ENCODE measurements around the gene GP5.

Gene GP5

DNA sequence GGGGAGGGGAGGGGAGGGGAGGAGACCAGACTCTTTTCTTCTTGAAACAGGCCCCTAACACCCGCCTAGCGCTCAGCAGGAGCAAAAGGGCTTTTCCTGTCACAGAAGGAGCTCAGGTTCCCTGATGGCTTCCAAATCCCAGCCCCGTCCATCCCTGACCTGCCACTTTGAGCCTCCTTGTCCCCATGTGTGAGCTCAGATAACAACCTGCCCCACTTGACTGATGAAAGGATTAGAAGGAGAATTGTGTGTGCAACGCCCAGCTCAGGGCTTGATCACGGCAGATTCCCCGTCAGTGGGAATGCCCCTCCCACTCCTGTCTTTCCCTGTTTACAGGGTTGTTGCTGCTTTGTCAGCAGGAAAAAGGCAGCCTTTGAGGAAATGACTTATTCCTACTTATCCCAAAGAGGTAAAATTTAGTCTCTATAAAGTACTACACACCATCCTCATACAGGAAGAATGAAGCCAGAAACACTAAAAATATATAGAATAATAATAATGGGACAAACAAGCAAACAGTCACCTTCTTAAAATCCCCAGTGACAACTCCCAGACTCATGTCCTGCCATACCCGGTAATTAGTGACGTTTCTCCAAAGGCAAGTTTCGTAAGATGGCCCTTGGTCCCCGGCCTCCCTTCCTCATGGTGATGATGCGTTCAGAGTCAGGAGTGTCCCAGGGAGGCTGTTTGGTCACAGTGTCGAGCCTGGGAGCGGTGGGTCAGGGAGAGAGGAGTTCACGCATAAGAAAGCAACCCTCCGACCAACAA, 23.4 kb downstream of the GP5 start:
- no peak for DNase-seq

DNA sequence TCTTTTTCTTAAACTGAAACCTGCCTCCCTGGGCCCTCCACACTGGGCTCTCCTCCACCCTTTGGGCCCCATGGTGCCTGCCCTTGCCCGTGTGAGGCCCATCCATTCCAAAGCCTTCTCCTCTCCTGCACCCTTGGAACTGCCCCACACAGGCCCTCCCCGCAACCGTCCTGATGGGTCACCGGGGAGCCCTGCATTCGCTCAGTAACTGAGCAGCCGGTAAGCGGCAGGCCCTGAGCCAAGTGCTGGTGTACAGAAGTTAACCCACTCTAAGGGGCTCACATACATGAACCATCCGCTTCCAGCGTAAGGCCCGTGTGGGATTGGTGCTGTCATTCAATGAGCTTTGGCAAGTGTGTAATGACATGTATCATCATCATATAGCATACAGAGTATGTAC, 24.1 kb downstream of the GP5 start:
- DNase-seq, result no peak

DNA sequence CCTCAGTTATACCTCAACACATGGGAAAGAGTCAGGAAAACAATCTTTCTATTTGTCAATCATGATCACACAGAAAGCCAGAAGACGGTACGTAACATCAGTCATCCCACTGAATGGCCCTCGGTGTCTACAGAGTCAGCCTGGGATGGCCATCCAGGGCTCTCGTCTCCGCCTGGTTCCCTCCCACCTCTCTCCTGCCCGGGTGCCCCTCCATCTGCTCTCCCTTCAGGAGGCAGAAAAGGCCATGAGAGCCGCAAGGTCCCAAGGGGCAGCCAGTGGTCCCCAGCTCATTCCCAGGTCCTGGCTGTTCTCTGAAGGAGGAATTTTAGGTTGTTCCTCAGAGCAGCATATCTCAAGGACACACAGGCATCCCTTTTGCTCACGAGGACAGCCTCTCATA, 25.2 kb downstream of the GP5 start:
- DNase-seq, result no peak

DNA sequence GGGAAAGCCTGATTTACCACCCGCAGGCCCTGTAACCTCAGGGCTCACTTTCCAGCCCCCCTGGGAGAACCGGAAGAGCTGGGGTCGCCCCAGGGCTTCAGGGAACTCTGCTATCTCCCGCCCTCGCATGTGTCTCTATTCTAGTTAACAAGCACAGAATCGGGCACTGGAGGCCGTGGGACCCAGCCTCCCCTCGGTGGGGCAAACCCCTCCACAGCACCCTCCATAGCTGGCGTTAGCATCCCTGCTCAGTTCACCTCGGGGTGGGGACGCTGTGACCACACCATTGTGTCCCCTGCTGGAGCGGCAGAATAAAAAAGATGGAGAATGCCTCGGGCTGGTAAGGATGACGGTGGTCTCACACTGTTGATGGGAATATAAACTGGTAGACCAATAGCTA, 26.0 kb downstream of the GP5 start:
- DNase-seq, result no peak

DNA sequence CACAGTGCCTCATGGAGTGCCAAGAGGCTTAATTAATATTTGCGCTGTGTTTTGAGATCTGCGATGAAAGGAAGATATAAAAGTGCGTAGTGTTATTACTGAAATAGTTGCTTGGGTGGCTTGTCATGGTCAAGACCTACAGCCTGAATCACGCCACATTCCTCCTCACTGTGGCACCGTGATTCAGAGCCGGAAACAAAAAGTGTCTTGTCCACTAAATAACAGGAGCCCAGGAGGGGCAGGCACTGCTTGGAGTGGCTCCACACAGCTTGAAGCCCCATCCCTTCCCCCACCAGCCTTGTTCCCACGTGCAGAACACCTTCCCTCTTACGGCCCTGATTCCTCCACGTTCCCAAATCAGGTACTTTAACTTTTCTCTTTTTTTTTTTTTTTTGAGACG, 28.3 kb downstream of the GP5 start:
- no peak for DNase-seq

DNA sequence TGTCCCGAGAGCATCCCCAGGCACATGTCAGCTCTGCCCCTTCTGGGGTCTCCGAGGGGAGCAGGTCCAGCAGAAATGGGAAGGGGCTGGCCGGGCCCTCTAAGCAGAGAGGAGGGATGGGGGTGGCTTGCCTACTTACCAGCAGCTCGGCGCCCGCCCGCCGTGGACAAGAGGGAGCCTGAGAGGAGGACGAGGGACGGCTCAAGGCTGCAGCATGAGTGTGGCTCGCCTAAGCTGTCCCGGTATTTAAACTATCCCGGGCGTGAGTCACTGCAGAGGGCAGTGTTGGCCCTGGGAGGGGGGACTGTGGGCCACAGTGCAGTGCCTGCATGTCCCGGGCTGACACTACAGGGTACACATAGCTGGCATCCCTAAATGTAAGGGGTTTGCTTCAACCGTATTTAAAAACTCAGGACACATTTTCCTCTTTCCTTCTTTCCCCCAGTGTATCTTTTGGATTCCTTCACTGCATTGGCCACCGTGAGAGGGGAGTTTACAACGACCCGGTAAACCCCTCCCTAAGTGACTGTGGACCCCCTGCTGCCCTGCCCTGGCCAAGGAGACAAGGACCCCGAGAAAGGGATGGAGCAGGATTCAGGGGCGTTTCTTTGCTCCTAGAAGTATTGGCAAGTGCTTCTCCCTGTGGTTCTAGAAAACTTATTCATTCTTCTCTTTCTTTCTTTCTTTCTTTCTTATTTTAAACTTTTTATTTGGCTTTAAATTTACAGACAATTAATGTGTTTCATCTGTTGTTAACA, 29.4 kb downstream of the GP5 start, which contains the start of gene LRRC15:
TSS of gene LRRC15 (minus strand) at position 222 of the 758 bp plus-strand sequence. CDS start 8,700 bp downstream, outside the sequence.
- no peak for DNase-seq

DNA sequence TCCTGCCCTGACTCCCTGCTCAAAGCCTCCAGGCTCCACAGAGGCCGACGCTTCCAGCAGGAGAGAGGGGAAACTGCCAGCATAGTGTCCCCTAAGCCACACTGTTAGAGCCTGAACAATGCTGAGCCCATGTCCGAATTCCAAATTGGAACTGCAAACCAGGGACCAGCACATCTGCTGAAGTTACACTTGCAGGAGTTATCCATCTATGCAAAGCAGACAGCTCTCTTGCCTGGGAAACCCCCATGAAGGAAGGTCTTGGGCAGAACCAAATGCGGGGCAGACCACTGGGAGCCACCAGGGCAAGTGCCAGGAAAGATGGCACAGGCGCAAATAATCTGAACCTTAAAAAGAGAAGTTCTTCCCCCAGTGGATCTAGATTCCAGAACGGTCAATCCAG, 30.1 kb downstream of the GP5 start:
- DNase-seq, result no peak

DNA sequence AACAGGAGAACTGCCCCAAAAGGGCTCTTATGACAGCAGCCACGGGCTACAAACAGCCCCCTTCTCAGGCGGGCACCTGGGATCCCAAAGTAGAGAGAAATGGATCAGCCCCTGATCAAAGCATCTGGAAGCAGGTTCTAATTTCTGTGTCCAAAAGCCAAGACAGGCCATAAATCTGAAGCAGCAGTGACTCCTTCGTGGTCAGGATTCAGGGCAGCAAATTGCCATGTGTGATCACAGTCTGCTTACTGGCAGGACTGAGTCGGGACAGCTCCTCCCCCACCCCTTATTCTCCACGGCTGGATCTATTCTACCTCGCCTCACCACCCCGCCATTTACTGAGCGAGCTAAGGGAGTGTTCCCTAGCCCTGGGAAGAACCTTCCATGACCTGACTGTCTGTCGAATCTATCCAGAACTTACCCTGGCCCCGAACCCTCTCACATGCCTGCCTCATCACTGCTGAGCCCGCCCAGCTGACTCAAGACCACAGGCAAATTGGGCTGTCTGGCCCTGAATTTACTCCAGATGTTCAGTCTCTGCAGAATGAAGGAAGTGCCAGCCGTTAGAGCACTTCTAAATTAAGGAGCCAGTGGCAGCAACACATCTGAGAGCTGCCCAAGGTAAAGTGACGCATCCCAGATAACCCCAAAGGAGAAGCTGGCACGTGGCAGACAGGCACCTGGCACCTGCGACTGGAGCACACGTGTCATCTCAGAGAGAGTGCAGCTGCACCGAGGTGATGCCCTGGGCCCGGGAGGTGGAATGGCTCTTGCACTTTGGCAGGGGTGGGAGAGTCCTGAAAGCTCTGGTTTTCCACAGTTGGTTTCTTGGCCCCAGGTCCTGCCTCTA, 30.8 kb downstream of the GP5 start:
- no peak for DNase-seq

DNA sequence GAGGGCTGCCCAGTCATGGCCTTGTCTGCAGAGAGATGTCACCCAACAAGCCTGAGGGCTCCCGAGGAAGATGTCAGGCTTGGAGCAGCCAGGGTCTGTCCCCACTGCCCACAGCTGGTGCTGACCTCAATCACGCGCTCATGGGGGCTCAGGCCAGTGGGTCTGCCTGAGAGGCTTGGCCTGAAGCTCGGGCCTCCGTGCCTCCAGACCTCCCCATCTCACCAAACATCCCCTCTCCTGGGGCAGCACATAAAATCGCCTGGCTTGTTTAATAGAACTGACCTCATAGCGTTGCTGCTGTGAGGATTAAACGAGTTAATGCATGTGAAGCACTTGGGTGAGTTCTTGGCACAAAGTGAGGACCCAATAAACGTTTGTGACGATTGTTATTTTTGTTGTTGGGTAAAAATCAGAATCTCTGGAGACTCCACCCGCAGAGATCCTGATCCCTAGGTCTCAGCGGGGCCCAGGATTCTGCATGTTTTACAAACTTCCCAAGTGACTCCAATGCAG, 33.0 kb downstream of the GP5 start:
- DNase-seq, result no peak

DNA sequence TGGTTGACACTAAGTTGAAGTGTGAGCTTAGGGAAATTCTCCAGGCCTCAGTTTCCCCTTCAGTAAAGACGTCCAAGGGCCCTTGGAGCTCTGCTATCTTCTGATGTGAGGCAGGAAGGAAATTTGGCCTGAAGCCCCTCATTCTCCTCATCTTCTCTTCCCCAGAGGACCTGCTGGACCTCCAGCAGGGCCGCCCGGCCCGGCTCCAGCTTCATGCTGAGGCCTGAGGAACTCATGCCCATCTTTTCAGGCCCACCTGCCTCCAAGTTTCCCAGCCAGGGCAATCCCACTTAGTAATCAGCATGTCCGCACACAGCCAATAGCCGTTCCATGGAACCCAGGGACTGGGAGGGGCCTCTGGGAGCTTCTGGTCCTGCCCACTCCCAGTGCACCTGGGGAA, 33.5 kb downstream of the GP5 start:
- no peak for DNase-seq

DNA sequence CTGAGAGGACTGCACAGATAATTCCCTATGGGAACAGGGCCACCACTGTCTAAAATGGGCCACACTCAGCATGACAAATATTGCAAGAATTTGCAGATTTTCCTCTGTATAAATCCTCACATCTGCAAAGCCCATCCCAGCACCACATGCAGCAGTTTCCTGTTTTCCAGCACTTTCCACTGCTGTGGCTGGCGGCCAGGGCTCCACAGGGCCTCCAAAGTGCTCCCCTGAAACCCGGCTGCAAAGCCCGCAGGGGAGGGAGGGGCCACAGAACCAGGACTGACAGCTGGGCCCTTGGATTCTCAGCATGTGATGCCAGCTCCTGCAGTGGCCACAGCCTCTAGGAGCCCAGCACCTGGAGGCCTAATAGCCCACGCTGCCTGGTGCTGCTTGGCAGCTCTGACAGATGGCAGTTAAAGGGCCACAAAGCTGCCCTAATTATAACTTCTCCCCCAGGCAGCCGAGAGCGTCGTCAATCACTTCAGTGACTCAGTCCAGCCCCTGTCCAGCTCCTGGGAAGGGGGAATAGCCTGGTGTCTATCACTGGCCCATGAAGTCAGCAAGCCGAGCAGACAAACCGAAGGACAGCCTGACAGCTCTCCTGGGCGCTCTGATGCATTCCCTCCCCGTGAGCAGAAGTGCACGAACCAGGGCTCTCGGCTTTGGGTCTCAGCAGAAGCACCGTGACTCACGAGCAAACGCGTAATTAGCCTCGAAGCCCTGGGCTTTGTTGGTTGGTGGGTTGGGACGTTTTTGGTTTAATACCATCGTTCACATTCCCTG, 34.2 kb downstream of the GP5 start:
- no peak for DNase-seq

DNA sequence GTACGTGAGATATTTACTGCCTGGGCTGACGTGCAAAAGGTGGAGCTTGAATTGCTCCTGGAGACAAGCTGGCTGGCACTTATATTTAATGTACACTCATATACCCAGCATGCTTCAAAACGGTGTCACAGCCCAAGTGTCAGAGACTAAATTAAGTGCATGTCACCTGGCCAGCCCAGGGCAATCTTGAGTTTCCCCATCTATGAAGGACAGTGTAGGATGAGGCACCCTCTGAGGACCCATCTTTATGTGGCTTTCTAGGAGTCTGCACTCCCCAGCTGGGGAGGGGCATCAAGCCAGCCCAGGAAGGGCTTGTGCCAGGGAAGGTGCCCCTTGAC, 34.8 kb downstream of the GP5 start:
- no peak for DNase-seq

DNA sequence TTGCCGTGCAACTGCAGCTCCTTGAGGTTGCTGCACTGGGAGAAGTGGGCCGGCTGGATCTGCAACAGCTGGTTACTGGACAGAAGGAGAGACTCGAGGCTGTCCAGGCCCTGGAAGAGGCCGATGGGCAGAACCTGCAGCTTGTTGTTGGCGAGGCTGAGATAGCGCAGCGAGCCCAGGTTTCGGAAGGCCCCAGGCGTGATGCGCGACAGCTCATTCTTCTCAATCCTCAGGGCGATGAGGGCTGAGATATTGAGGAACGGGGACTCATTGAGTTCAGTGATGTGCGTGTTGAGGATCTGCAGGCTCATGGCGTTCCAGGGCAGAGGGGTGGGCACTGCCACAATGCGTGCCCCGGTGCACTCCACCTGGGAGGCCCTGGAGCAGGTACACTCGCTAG, 38.5 kb downstream of the GP5 start:
- no peak for DNase-seq

DNA sequence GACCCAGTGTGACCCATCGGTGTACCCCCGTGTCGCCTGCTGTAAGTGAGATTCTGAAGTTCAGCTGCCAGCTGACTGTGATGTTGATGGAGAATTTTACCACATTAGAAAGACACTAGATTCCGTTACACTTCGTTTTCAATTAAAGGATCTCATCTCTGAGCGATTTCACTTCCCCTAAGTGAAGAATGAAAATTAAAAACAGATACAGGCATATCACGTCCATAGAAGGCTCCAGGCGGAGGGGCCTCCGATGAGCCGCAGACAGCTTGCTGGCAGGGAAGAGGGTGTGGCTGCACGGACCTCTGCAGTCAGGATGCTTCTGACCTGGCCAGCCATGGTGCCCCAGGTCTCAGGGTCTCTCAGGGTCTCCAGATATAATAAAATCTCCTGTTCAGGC, 41.4 kb downstream of the GP5 start:
- no peak for DNase-seq

DNA sequence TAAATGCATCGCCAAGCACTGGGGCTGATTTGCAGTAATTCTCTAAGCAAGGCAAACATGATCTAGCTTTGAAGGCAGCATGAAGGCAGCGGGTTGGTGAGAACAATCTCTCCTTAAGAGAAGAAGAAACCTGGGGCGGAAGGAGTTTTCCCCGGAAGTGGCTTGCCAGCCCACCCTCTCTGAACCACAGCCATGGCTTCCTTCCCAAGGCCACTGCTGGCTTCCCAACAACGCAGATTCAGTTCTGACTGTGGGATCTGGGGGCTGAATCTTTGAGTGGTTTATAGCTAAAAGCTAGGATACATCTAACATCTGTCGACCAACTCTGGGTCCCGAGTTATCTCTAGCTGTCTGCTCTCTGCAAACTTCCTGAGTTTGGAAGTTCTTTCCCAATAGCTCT, 43.7 kb downstream of the GP5 start:
- DNase-seq, result no peak

DNA sequence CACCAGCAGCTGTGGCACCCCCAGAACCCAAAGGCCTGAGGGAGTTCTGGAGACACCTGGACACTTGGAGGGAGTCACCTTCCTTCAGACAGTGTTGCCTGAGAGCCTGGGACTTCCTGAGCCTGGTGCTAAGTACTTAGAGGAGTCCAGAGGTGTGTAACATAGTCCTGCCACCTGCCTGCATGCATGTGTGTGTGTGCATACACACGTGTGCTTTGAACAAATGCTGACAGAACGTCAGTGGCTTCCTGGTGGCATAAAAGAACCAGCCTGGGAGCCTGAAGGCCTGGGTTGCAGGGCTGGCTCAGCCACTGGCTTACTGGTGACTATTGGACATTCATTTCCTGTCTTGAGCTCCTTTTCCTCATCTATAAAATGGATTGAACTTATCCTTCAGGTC, 44.8 kb downstream of the GP5 start:
- DNase-seq, result no peak

DNA sequence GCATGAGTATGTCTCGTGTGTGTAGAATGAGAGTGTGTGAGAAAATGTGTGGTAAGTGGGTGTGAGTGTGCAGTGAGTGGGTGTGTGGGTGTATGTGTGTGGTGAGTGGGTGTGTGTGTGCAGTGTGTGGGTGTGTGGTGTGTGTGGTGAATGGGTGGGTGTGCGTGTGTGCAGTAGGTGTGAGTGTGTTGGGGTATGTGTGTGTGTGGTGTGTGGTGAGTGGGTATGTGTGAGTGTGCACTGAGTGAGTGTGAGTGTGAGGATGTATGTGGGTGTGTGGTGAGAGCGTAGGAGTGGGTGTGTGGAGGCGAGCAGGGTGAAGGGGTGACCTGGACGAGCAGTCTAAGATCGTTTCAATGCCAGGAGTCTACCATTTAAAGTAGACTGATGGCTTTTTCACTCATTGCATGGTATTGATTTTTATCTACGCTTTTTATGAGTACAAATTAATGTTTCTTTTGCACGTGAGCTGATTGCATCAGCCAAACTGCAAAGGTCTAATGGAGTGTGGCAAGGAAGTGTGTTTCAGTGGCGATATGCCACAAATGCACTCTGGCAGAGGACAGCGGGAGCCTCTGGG, 46.3 kb downstream of the GP5 start:
- DNase-seq, result no peak

DNA sequence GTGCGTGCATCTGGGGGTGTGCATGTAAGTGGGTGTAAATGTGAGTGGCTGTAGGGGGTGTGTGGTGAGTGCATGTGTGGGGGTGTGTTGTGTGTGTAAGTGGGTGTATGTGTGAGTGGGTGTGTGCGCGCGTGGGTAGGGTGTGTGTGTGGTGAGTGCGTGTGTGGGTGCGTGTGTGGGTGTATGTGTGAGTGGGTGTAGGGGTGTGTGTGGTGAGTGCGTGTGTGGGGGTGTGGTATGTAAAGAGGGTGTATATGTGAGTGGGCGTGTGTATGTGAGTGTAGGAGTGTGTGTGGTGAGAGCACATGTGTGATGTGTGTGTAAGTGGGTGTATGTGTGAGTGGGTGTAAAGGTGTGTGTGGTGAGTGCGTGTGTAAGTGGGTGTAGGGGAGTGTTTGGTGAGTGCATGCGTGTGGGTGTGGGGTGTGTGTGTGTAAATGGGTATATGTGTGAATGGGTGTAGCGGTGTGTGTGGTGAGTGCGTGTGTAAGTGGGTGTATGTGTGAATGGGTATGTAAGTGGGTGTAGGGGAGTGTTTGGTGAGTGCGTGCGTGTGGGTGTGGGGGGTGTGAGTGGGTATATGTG, 47.0 kb downstream of the GP5 start:
- DNase-seq, result no peak

DNA sequence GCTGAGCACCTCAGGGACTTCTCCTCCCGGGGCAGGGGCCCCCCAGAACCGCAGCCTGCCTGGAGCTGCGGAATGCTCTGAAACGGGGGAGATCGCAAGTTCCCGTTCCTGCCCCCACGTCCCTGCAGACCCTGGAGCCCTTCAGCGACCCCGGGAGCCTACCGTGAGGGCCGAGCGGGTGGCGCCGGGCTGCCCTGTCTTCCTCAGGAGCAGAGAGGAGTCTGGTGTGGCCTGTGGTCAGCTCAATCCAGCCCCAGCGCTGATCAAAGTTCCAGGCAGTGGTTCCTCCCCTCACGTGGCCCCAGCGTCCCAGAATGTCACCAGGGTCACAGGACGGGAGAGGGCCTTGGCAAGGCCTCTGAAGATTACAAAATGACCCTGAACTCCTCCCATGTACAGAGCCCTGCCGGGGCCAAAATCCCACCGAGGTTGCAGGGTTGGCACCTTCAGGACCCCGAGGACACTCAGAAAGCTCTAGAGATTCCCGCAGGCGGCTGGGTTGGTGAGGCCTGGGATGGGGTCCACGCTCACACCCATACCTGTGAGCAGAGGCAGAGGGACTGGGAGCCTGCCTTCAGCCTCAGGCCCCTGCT, 47.9 kb downstream of the GP5 start, which contains the start of gene CPN2:
TSS of gene CPN2 (minus strand) at position 249 of the 593 bp plus-strand sequence. CDS start 8,626 bp downstream, outside the sequence.
- DNase-seq, result no peak

DNA sequence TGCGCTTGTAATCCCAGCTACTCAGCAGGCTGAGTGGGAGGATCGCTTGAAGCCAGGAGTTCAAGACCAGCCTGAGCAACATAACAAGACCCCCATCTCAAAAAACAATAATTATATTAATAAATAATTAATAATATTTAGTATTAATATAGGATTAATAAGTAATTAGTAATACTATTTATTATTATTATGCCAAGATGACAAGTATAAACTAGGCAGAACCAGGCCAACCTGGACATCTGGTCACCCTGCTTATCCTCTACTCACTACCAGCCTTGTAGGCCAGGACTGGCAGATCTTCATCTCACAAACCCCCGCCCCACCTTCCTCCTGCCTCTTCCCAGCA, 48.4 kb downstream of the GP5 start:
- DNase-seq, result no peak

DNA sequence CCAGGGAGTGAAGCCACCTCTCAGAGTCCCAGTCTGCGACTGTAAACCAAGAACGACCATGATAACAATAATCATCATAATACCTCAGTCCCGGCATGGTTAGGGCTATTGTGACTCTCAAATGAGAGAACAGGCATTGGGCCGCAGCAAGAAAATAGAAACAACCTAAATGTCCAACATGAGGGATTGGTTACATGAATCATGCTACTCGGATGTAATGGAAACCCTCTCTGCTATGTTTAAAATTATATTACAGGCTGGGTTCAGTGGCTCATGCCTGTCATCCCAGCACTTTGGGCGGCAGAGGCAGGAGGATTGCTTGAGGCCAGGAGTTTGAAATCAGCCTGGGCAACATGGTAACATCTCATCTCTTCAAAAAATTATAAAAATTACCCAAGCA, 50.7 kb downstream of the GP5 start:
- no peak for DNase-seq

Data from central memory CD4-positive, alpha-beta T cell (primary cell).